A172 (cell line): Measurements from ENCODE around the gene DGCR6. TPM values are rescaled to one million over a fixed set of nuclear protein-coding genes. Genes with fewer than 3 reads are reported as not detected.
"Not testable (repeated sequence)": the region's sequence is repeated elsewhere in the genome, so short reads cannot be mapped to it uniquely, and the experiment has no call there.

Experiments used
- DNase-seq: peaks from one replicate; pipeline ENCODE4 v3.0.0-alpha.2; 2015; ENCODE audit warnings: low spot score
- total RNA-seq: library from RNA; depleted of rRNA; stranded (reverse); fragments of >200 nt; shearing (Covaris generic); gene quantifications from 2 replicates; pipeline ENCODE4 v1.2.3, GENCODE V29; 2014

Gene DGCR6
- total RNA-seq, 1 experiment from 2014 or later: 1.2 TPM

GRCh38 chr22:18931905-18932652 is 26.0 kb downstream of the DGCR6 start:
- DNase-seq: no peak

GRCh38 chr22:18933914-18934313 is 27.8 kb downstream of the DGCR6 start:
- DNase-seq: no peak

GRCh38 chr22:18934688-18935087 is 28.6 kb downstream of the DGCR6 start:
- DNase-seq: not testable (repeated sequence)

- DNase-seq: no peak
These were observed 29.9 kb downstream of the DGCR6 start, which contains the start of gene PRODH for GRCh38 chr22:18935889-18936529. Gene PRODH, minus strand, starts transcription at chr22:18936293. Its CDS starts 6 bp downstream, at chr22:18936287.

- DNase-seq: not testable (repeated sequence)
These were observed 32.6 kb downstream of the DGCR6 start for GRCh38 chr22:18938691-18939090.

GRCh38 chr22:18947105-18947504 is 41.0 kb downstream of the DGCR6 start:
- not testable (repeated sequence) for DNase-seq

- no peak for DNase-seq
These were observed 41.8 kb downstream of the DGCR6 start for GRCh38 chr22:18947905-18948304.

- no peak for DNase-seq
These were observed 44.0 kb downstream of the DGCR6 start for GRCh38 chr22:18950141-18950540.

GRCh38 chr22:18952022-18952421 is 45.9 kb downstream of the DGCR6 start:
- no peak for DNase-seq

GRCh38 chr22:18953128-18953527 is 47.0 kb downstream of the DGCR6 start:
- not testable (repeated sequence) for DNase-seq

- peak; percentile 14 for DNase-seq
These were observed 48.3 kb downstream of the DGCR6 start for GRCh38 chr22:18954303-18954989.

GRCh38 chr22:18954990-18955571 is 49.0 kb downstream of the DGCR6 start:
- DNase-seq: no peak

- DNase-seq: no peak
These were observed 49.6 kb downstream of the DGCR6 start for GRCh38 chr22:18955696-18956095.

GRCh38 chr22:18956121-18956895 is 50.2 kb downstream of the DGCR6 start:
- DNase-seq: not testable (repeated sequence)

GRCh38 chr22:18956956-18957355 is 50.8 kb downstream of the DGCR6 start:
- DNase-seq: not testable (repeated sequence)

GRCh38 chr22:18957621-18958320 is 51.7 kb downstream of the DGCR6 start:
- not testable (repeated sequence) for DNase-seq

- not testable (repeated sequence) for DNase-seq
These were observed 52.2 kb downstream of the DGCR6 start for GRCh38 chr22:18958321-18958705.

GRCh38 chr22:18958738-18959137 is 52.6 kb downstream of the DGCR6 start:
- DNase-seq: peak; percentile 77

GRCh38 chr22:18959266-18959665 is 53.1 kb downstream of the DGCR6 start:
- DNase-seq: not testable (repeated sequence)

GRCh38 chr22:18959741-18960140 is 53.6 kb downstream of the DGCR6 start:
- DNase-seq: not testable (repeated sequence)
